ENCODE measurements around the gene NEDD4L.

NEDD4L gene

GRCh38 chr18:58305792-58306191 lies 261.8 kb downstream of the NEDD4L start:
- H3K4me1 Mint-ChIP-seq, result peaks cover 12 to 18% of the 10 kb centered on the region in 2 donors
- peaks cover 4 to 8% of the 10 kb centered on the region in 2 donors for H3K9me3 Mint-ChIP-seq
- no peak for ATAC-seq (replicated peaks)
- H3K27ac Mint-ChIP-seq, result no peak overlapping the region
- no peak for DNase-seq
- H3K27me3 Mint-ChIP-seq, result peaks cover 0 to 5% of the 10 kb centered on the region in 2 donors
- peaks cover 2 to 12% of the 10 kb centered on the region in 2 donors for H3K36me3 Mint-ChIP-seq
- H3K4me3 Mint-ChIP-seq, result no peak overlapping the region

- DNase-seq (no peak), ATAC-seq (replicated peaks) (no peak)
- Mint-ChIP-seq H3K36me3 (peaks cover 2 to 12% of the 10 kb centered on the region in 2 donors), H3K9me3 (peaks cover 4 to 8% of the 10 kb centered on the region in 2 donors), H3K27ac (no peak overlapping the region), H3K4me1 (peaks cover 13 to 17% of the 10 kb centered on the region in 2 donors), H3K27me3 (peaks cover 0 to 5% of the 10 kb centered on the region in 2 donors), H3K4me3 (no peak overlapping the region)
Observed at GRCh38 chr18:58307441-58307840, 263.4 kb downstream of the NEDD4L start.

GRCh38 chr18:58308463-58308862 lies 264.4 kb downstream of the NEDD4L start:
- DNase-seq (no peak), ATAC-seq (replicated peaks) (no peak)
- Mint-ChIP-seq H3K27me3 (peaks cover 0 to under 1% of the 10 kb centered on the region in 2 donors), H3K9me3 (peaks cover 4 to 8% of the 10 kb centered on the region in 2 donors), H3K36me3 (peaks cover 2 to 9% of the 10 kb centered on the region in 2 donors), H3K27ac (no peak overlapping the region), H3K4me3 (no peak overlapping the region), H3K4me1 (peaks cover 5 to 13% of the 10 kb centered on the region in 2 donors)

DNA sequence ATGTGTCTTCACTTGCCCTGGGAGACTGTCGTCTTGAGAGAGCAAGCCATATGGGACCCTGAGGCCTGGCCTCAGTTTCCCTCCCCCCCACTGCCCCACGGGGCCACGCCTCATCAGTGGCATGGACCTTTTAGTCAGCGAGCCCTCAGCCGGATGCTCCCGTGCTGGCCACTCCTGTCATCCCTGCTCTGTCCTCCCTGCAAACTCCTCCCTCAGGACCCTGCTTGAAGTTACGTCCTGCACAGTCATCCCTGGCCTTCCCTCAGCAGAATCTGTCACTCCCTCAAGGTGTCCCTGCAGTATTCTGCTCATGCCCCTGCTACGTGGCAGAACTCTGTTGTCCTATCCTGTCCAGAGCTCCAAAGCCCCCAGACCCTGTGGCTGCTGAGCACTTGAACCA lies 265.1 kb downstream of the NEDD4L start:
- DNase-seq (no peak), ATAC-seq (replicated peaks) (no peak)
- Mint-ChIP-seq H3K36me3 (peaks cover 2 to 8% of the 10 kb centered on the region in 2 donors), H3K4me3 (no peak overlapping the region), H3K9me3 (peaks cover 4 to 8% of the 10 kb centered on the region in 2 donors), H3K27ac (no peak overlapping the region), H3K4me1 (peaks cover 0 to 11% of the 10 kb centered on the region in 2 donors), H3K27me3 (no peaks in the 10 kb centered on the region)

DNA sequence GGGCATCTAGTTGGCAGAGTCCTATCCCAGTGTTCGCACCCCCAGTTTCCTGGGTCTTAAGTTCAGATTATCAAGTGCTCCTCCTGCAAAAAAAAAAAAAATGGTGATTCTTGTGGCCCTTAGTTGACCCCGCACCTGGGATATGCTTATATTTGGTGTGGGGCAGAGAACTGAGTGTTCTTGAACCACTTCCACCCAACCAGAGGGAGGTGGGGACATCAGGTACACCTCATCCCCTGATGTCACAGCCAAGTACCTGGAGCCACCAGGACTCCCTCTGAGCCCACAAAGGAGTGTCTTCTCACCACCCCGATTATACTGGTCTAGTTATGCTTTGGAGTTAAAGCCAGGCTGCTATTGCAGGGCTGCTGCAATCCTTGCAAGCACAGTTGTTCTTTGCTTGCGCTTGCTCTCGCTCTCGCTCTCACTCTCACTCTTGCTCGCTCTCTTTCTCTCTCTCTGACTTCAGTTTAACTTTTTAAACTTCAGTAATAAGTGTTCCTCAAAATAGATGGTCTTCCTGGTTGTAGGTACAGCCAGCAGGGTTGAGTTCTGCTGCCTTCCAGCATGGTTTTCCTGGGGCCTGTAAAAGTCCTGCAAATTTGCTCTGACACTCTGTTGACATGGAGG lies 265.7 kb downstream of the NEDD4L start:
- DNase-seq (no peak), ATAC-seq (replicated peaks) (peak in 1 of 2 donors; percentile 12)
- Mint-ChIP-seq H3K9me3 (peaks cover 4 to 8% of the 10 kb centered on the region in 2 donors), H3K36me3 (peaks cover 2 to 8% of the 10 kb centered on the region in 2 donors), H3K4me3 (no peak overlapping the region), H3K4me1 (peaks cover 0 to 11% of the 10 kb centered on the region in 2 donors), H3K27ac (no peak overlapping the region), H3K27me3 (no peaks in the 10 kb centered on the region)

GRCh38 chr18:58310517-58310916 lies 266.5 kb downstream of the NEDD4L start:
- Mint-ChIP-seq H3K27me3 (no peaks in the 10 kb centered on the region), H3K4me1 (peaks cover 0 to 11% of the 10 kb centered on the region in 2 donors), H3K9me3 (peaks cover 4 to 8% of the 10 kb centered on the region in 2 donors), H3K36me3 (peaks cover 2 to 8% of the 10 kb centered on the region in 2 donors), H3K4me3 (no peak overlapping the region), H3K27ac (peak overlapping the region; percentile 56)
- no peak for DNase-seq
- peak; percentile 27 to 75 for ATAC-seq (replicated peaks)

GRCh38 chr18:58311390-58311789 lies 267.4 kb downstream of the NEDD4L start:
- Mint-ChIP-seq H3K4me3 (no peak overlapping the region), H3K27ac (no peak overlapping the region)

DNA sequence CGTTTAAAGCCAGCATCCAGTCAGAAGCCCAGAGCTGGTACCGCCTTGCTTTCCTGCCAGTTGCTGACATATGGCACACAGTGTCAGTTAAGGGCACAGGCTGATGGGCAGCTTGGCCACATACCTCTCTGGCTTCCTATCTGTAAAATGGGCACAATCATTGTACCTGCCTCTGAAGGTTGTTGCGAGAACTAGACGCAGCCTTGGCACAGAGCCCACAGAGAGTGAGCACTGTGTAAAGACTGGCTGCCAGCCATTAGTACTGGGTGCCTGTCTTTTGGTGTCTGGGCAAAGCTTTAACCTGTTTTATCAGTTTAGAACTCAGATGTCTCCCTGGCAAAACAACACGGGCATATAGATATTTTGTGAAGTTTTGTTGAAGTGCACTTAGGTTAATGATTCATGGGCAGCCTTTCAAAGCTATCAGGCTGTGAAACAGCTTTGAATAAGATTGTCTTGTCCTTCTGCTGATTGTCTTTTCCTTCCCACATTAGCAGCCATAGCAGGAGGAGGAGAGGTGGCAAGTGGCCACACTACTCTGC lies 269.5 kb downstream of the NEDD4L start:
- peaks cover 22 to 25% of the 10 kb centered on the region in 2 donors for H3K4me1 Mint-ChIP-seq
- no peak overlapping the region for H3K4me3 Mint-ChIP-seq

More at GRCh38 chr18:58311390-58311789, 267.4 kb downstream of the NEDD4L start:
- peaks cover under 1 to 1% of the 10 kb centered on the region in 2 donors for H3K9me3 Mint-ChIP-seq
- H3K27me3 Mint-ChIP-seq, result no peaks in the 10 kb centered on the region
- ATAC-seq (replicated peaks) (no peak), DNase-seq (no peak)
- H3K4me1 Mint-ChIP-seq, result peaks cover 5 to 12% of the 10 kb centered on the region in 2 donors
- peaks cover 0 to under 1% of the 10 kb centered on the region in 2 donors for H3K36me3 Mint-ChIP-seq

GRCh38 chr18:58314284-58314683 lies 270.3 kb downstream of the NEDD4L start:
- no peaks in the 10 kb centered on the region for H3K27me3 Mint-ChIP-seq
- H3K27ac Mint-ChIP-seq, result no peak overlapping the region
- H3K4me1 Mint-ChIP-seq, result peaks cover 22 to 23% of the 10 kb centered on the region in 2 donors
- no peak for ATAC-seq (replicated peaks)
- H3K36me3 Mint-ChIP-seq, result peaks cover 0 to 3% of the 10 kb centered on the region in 2 donors
- no peak overlapping the region for H3K4me3 Mint-ChIP-seq
- no peaks in the 10 kb centered on the region for H3K9me3 Mint-ChIP-seq
- no peak for DNase-seq

More for the DNA sequence above, 269.5 kb downstream of the NEDD4L start:
- no peak for DNase-seq
- no peaks in the 10 kb centered on the region for H3K27me3 Mint-ChIP-seq
- H3K9me3 Mint-ChIP-seq, result no peaks in the 10 kb centered on the region
- ATAC-seq (replicated peaks), result no peak
- H3K36me3 Mint-ChIP-seq, result peaks cover 0 to 3% of the 10 kb centered on the region in 2 donors
- H3K27ac Mint-ChIP-seq, result no peak overlapping the region

DNA sequence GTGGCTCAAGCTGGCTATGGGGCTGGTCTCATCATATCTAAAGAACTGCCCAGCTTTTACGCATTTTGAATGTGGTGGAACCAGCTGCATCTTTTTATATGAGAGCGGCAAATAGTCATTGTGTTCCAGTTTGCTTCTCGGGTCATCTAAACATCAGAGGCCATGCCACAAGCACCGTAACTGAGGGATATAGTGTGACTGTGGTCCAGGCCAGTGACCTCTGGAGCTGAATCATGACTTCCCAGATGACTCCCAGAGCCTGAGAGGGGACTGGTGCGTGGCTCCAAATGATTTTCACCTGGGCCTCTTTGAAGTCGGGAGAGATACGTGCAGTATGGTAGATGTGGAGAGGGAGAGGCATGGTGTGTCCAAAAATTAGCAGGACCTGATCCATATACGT lies 271.0 kb downstream of the NEDD4L start:
- H3K27me3 Mint-ChIP-seq, result no peaks in the 10 kb centered on the region

GRCh38 chr18:58315739-58316215 lies 271.8 kb downstream of the NEDD4L start:
- H3K4me1 Mint-ChIP-seq, result peaks cover 19 to 22% of the 10 kb centered on the region in 2 donors
- ATAC-seq (replicated peaks), result no peak

More for the DNA sequence above, 271.0 kb downstream of the NEDD4L start:
- DNase-seq (no peak), ATAC-seq (replicated peaks) (no peak)
- Mint-ChIP-seq H3K27ac (no peak overlapping the region), H3K4me1 (peaks cover 19 to 22% of the 10 kb centered on the region in 2 donors), H3K36me3 (peaks cover 0 to 3% of the 10 kb centered on the region in 2 donors), H3K4me3 (no peak overlapping the region), H3K9me3 (no peaks in the 10 kb centered on the region)

DNA sequence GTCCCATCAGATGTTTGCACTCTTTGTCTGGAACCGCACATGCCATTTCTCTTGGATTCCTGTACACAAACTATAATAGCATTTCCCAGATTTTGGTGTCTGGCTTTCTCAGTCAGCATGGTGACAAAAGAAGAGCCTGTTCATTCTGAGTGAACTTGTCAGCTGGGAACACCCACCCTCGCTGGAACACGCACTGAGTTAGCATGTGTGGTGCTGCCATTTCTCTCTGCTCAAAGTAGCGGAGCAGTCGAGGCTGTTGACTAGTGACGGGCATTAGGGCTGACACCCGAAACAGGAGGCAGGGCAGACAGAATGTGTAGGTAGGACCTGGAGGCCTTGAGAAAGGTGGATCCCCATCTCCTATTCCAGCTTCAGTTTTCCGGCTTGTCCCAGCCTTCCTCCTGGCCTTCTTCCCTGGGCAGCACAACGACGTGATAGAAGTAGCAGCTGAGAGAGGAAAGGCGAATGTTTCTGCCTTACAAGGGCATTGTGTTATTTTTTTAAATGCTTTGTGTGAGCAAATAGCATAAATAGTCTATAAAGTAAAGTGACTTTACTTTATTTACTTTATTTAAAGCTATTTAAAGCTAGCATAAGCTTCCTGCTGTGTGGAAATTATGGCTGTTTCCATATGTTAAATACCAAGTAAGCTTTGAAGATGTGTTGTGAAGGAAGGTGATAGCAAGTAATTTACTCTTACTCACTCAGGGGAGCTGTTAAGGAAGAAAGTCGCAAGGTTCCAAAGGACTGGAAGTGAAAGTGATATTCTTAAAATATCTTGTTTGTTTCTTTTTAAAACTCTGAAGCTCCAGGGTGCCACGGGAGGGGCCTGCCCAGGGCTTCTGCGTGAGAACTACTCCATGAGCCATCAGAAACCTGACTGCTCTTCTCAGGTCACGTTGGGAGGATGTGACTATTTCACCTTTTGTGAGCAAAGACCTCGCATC lies 272.6 kb downstream of the NEDD4L start:
- peak overlapping the region; percentile 7 for H3K27ac Mint-ChIP-seq

More at GRCh38 chr18:58315739-58316215, 271.8 kb downstream of the NEDD4L start:
- Mint-ChIP-seq H3K4me3 (no peak overlapping the region), H3K27ac (no peak overlapping the region), H3K27me3 (no peaks in the 10 kb centered on the region), H3K36me3 (peaks cover 0 to 3% of the 10 kb centered on the region in 2 donors), H3K9me3 (no peaks in the 10 kb centered on the region)
- DNase-seq, result no peak

DNA sequence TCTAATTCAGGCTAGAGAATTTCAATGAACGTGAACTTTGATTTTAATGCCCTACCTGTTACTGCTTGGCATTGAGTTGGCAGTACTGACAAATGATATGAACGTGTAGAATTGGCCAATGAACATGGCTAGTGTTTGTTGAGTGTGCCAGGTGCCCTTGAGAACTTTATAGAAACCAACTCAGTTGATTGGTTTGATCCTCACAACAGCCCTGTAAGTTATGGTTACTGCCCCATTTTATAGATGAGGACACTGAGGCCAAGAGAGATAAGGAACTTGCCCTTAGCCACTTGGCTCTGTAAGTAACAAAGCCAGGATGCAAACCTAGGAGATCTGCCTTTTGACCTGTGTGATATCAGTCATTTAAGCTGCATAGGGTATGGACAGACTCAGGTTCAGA lies 275.7 kb downstream of the NEDD4L start:
- DNase-seq, result no peak
- no peaks in the 10 kb centered on the region for H3K9me3 Mint-ChIP-seq
- H3K27me3 Mint-ChIP-seq, result no peaks in the 10 kb centered on the region
- peaks cover 0 to 3% of the 10 kb centered on the region in 2 donors for H3K36me3 Mint-ChIP-seq
- no peak overlapping the region for H3K27ac Mint-ChIP-seq
- peaks cover 15 to 22% of the 10 kb centered on the region in 2 donors for H3K4me1 Mint-ChIP-seq
- no peak for ATAC-seq (replicated peaks)
- H3K4me3 Mint-ChIP-seq, result no peak overlapping the region

More for the DNA sequence above, 272.6 kb downstream of the NEDD4L start:
- ATAC-seq (replicated peaks) (peak; percentile 80 to 88), DNase-seq (no peak)
- H3K4me3 Mint-ChIP-seq, result no peak overlapping the region
- H3K9me3 Mint-ChIP-seq, result no peaks in the 10 kb centered on the region
- peaks cover 14 to 22% of the 10 kb centered on the region in 2 donors for H3K4me1 Mint-ChIP-seq
- no peaks in the 10 kb centered on the region for H3K27me3 Mint-ChIP-seq
- H3K36me3 Mint-ChIP-seq, result peaks cover 0 to 3% of the 10 kb centered on the region in 2 donors

Data from stimulated activated naive B cell treated with anti-CD40 and anti-IgM and Interleukin-4, amounts not matched to agents 10 μg/mL and 1 μg/mL and 100 μg/mL, for 72 hours (primary cell).